Trophoblast cell (in vitro differentiated cells and primary cell): ENCODE results near the gene HIVEP3.

Experiments used
- DNase-seq, 2 donors: peaks; one replicate each; pipeline ENCODE4 v3.0.0-alpha.2; 2016
- H2AFZ ChIP-seq: 2 replicates; pipeline ENCODE4 v1.6.1; 2013; ENCODE audit warnings: low read length, moderate library complexity, mild to moderate bottlenecking; ENCODE audit not compliant: insufficient read depth, poor library complexity
- H2AK5ac ChIP-seq: 2 replicates; pipeline ENCODE4 v1.6.1; 2013; ENCODE audit warnings: mild to moderate bottlenecking, low read length
- H2BK120ac ChIP-seq: 2 replicates; pipeline ENCODE4 v1.6.1; 2013; ENCODE audit warnings: low read length, mild to moderate bottlenecking, moderate library complexity; ENCODE audit not compliant: insufficient read depth, poor library complexity
- H2BK12ac ChIP-seq: 2 replicates; pipeline ENCODE4 v1.6.1; 2013; ENCODE audit warnings: mild to moderate bottlenecking, low read length, moderate library complexity
- H2BK5ac ChIP-seq: 2 replicates; pipeline ENCODE4 v1.6.1; 2013; ENCODE audit warnings: low read length, low read depth, moderate library complexity, mild to moderate bottlenecking; ENCODE audit not compliant: poor library complexity
- H3K14ac ChIP-seq: 2 replicates; pipeline ENCODE4 v1.6.1; 2013; ENCODE audit warnings: mild to moderate bottlenecking, low read length
- H3K18ac ChIP-seq: 2 replicates; pipeline ENCODE4 v1.6.1; 2013; ENCODE audit warnings: mild to moderate bottlenecking, low read length
- H3K23ac ChIP-seq: 2 replicates; pipeline ENCODE4 v1.6.1; 2013; ENCODE audit warnings: low read length
- H3K27ac ChIP-seq: 2 replicates; pipeline ENCODE4 v1.5.1; 2013; ENCODE audit warnings: low read depth, mild to moderate bottlenecking, inconsistent platforms, low read length, moderate library complexity
- H3K27me3 ChIP-seq: 2 replicates; pipeline ENCODE4 v1.6.1; 2013; ENCODE audit warnings: inconsistent platforms, mild to moderate bottlenecking, low read length, moderate library complexity; ENCODE audit not compliant: insufficient read depth
- H3K36me3 ChIP-seq, 2 experiments: 1 replicate in 1 of 2; 2 replicates in 1 of 2; pipeline ENCODE4 v1.6.1; 2013; ENCODE audit warnings: low read length in 2 of 2, mild to moderate bottlenecking in 2 of 2, moderate library complexity in 1 of 2; ENCODE audit not compliant: insufficient read depth in 2 of 2, control insufficient read depth in 1 of 2
- H3K4ac ChIP-seq: 2 replicates; pipeline ENCODE4 v1.6.1; 2013; ENCODE audit warnings: low read depth, mild to moderate bottlenecking, low read length, moderate library complexity
- H3K4me1 ChIP-seq, 2 experiments: 1 replicate in 1 of 2; 2 replicates in 1 of 2; pipeline ENCODE4 v1.6.1; 2013; ENCODE audit warnings: low read length in 2 of 2, mild to moderate bottlenecking in 2 of 2, moderate library complexity in 1 of 2; ENCODE audit not compliant: insufficient read depth in 2 of 2, control insufficient read depth in 1 of 2
- H3K4me2 ChIP-seq: 2 replicates; pipeline ENCODE4 v1.6.1; 2013; ENCODE audit warnings: inconsistent platforms, mild to moderate bottlenecking, low read length, moderate library complexity
- H3K4me3 ChIP-seq: 2 replicates; pipeline ENCODE4 v1.5.1; 2013; ENCODE audit warnings: mild to moderate bottlenecking, low read depth, low read length, inconsistent platforms
- H3K79me1 ChIP-seq: one replicate; pipeline ENCODE4 v1.6.1; 2013; ENCODE audit warnings: low read length
- H3K79me2 ChIP-seq: 2 replicates; pipeline ENCODE4 v1.6.1; 2013; ENCODE audit warnings: low read length, mild to moderate bottlenecking; ENCODE audit not compliant: control insufficient read depth, insufficient read depth, poor library complexity
- H3K9ac ChIP-seq: 2 replicates; pipeline ENCODE4 v1.6.1; 2013; ENCODE audit warnings: mild to moderate bottlenecking, low read length
- H3K9me3 ChIP-seq: 2 replicates; pipeline ENCODE4 v1.6.1; 2013; ENCODE audit warnings: low read depth, mild to moderate bottlenecking, control low read depth, inconsistent platforms, low read length; ENCODE audit not compliant: insufficient read depth
- H4K12ac ChIP-seq: 2 replicates; pipeline ENCODE4 v1.6.1; 2013; ENCODE audit warnings: low read depth, mild to moderate bottlenecking, low read length, moderate library complexity
- H4K8ac ChIP-seq: 2 replicates; pipeline ENCODE4 v1.6.1; 2013; ENCODE audit warnings: low read depth, mild to moderate bottlenecking, low read length, moderate library complexity
- H4K91ac ChIP-seq: one replicate; pipeline ENCODE4 v1.6.1; 2013; ENCODE audit warnings: low read depth, mild to moderate bottlenecking, low read length, moderate library complexity
- WGBS: extraction: QIAGEN DNeasy Blood & Tissue Kit; methylation state at CpG from one replicate; pipeline ENCODE4 v1.1.7; 2013; ENCODE audit warnings: missing lambda C conversion rate; ENCODE audit not compliant: insufficient read length, insufficient coverage; ENCODE audit errors: extremely low coverage; 5-methylcytosine and 5-hydroxymethylcytosine counted together

HIVEP3 gene

GRCh38 chr1:41902159-41902577, 16.6 kb downstream of the HIVEP3 start:
- Histone ChIP-seq H2BK5ac (peak overlapping the region; percentile 66), H4K91ac (peak overlapping the region; percentile 90), H3K79me1 (peaks cover 25% of the 10 kb centered on the region), H2AK5ac (no peak overlapping the region), H3K23ac (no peak overlapping the region), H3K27me3 (no peaks in the 10 kb centered on the region), H2BK12ac (no peak overlapping the region), H3K4me2 (peak overlapping the region; percentile 18), H3K4me3 (no peak overlapping the region), H3K4ac (no peak overlapping the region), H3K79me2 (no peaks in the 10 kb centered on the region), H3K36me3 (no peaks in the 10 kb centered on the region), H3K9ac (no peak overlapping the region), H4K8ac (no peak overlapping the region), H3K14ac (no peak overlapping the region), H3K4me1 (peaks cover 25 to 30% of the 10 kb centered on the region in 2 experiments), H2BK120ac (peak overlapping the region; percentile 61), H2AFZ (no peak overlapping the region), H4K12ac (no peak overlapping the region), H3K9me3 (no peaks in the 10 kb centered on the region), H3K18ac (no peak overlapping the region), H3K27ac (peak overlapping the region; percentile 88)
- DNase-seq: peak; percentile 62 to 84
- no CpG with 5 or more reads among the region's 3 CpGs for WGBS

- H3K27ac ChIP-seq: peak overlapping the region; percentile 88
- H3K14ac ChIP-seq: peak overlapping the region; percentile 55
- H3K23ac ChIP-seq: no peak overlapping the region
- H2AFZ ChIP-seq: no peak overlapping the region
- no peak overlapping the region for H3K4me3 ChIP-seq
- H4K12ac ChIP-seq: no peak overlapping the region
- H3K79me1 ChIP-seq: peaks cover 25% of the 10 kb centered on the region
- peak overlapping the region; percentile 48 for H3K4me2 ChIP-seq
- peak overlapping the region; percentile 80 for H4K91ac ChIP-seq
- no peak for DNase-seq
- H3K4me1 ChIP-seq: peaks cover 25 to 30% of the 10 kb centered on the region in 2 experiments
- H2BK120ac ChIP-seq: peak overlapping the region; percentile 63
- WGBS: no CpG with 5 or more reads among the region's 3 CpGs
- no peaks in the 10 kb centered on the region for H3K9me3 ChIP-seq
- no peaks in the 10 kb centered on the region for H3K79me2 ChIP-seq
- peak overlapping the region; percentile 66 for H2BK5ac ChIP-seq
- H3K9ac ChIP-seq: no peak overlapping the region
- no peaks in the 10 kb centered on the region for H3K36me3 ChIP-seq
- H3K4ac ChIP-seq: peak overlapping the region; percentile 9
- no peak overlapping the region for H3K18ac ChIP-seq
- no peak overlapping the region for H2AK5ac ChIP-seq
- peak overlapping the region; percentile 42 for H2BK12ac ChIP-seq
- H3K27me3 ChIP-seq: no peaks in the 10 kb centered on the region
- peak overlapping the region; percentile 76 for H4K8ac ChIP-seq
Measured at GRCh38 chr1:41901551-41901950, 17.2 kb downstream of the HIVEP3 start.

GRCh38 chr1:41900603-41901444, 17.9 kb downstream of the HIVEP3 start:
- no peaks in the 10 kb centered on the region for H3K79me2 ChIP-seq
- no peak overlapping the region for H2AFZ ChIP-seq
- H3K27me3 ChIP-seq: no peaks in the 10 kb centered on the region
- H3K27ac ChIP-seq: peak overlapping the region; percentile 88
- peak overlapping the region; percentile 9 for H3K4ac ChIP-seq
- no peaks in the 10 kb centered on the region for H3K36me3 ChIP-seq
- H2BK5ac ChIP-seq: peak overlapping the region; percentile 81
- no peak overlapping the region for H3K23ac ChIP-seq
- no peak overlapping the region for H3K9ac ChIP-seq
- H2AK5ac ChIP-seq: peak overlapping the region; percentile 56
- peak overlapping the region; percentile 76 for H4K8ac ChIP-seq
- no peaks in the 10 kb centered on the region for H3K9me3 ChIP-seq
- peak; percentile 82 to 86 for DNase-seq
- peak overlapping the region; percentile 76 for H2BK12ac ChIP-seq
- no peak overlapping the region for H3K4me3 ChIP-seq
- peak overlapping the region; percentile 48 for H3K4me2 ChIP-seq
- peaks cover 25% of the 10 kb centered on the region for H3K79me1 ChIP-seq
- peaks cover 25 to 30% of the 10 kb centered on the region in 2 experiments for H3K4me1 ChIP-seq
- no peak overlapping the region for H4K12ac ChIP-seq
- peak overlapping the region; percentile 85 for H2BK120ac ChIP-seq
- H3K18ac ChIP-seq: peak overlapping the region; percentile 61
- peak overlapping the region; percentile 80 for H4K91ac ChIP-seq
- no CpG with 5 or more reads among the region's 9 CpGs for WGBS
- H3K14ac ChIP-seq: peak overlapping the region; percentile 36

GRCh38 chr1:41898191-41898713, 20.5 kb downstream of the HIVEP3 start:
- Histone ChIP-seq H3K9ac (no peak overlapping the region), H3K79me2 (no peaks in the 10 kb centered on the region), H2AK5ac (peak overlapping the region; percentile 71), H3K4me2 (no peak overlapping the region), H2BK120ac (peak overlapping the region; percentile 16), H3K27me3 (no peaks in the 10 kb centered on the region), H3K9me3 (no peaks in the 10 kb centered on the region), H2BK12ac (peak overlapping the region; percentile 72), H4K8ac (peak overlapping the region; percentile 48), H3K4me3 (no peak overlapping the region), H2AFZ (peak overlapping the region; percentile 56), H3K36me3 (no peaks in the 10 kb centered on the region), H3K23ac (no peak overlapping the region), H3K4ac (no peak overlapping the region), H3K27ac (no peak overlapping the region), H3K4me1 (peaks cover 21 to 30% of the 10 kb centered on the region in 2 experiments), H3K79me1 (peaks cover 27% of the 10 kb centered on the region), H4K12ac (no peak overlapping the region), H4K91ac (peak overlapping the region; percentile 50), H3K14ac (peak overlapping the region; percentile 41), H2BK5ac (peak overlapping the region; percentile 6), H3K18ac (peak overlapping the region; percentile 30)
- no CpG with 5 or more reads among the region's 6 CpGs for WGBS
- DNase-seq: peak; percentile 60 to 74
